PFSK-1 (cell line): Measurements from ENCODE around the gene SORBS1.

Source experiments
- FOXP2 ChIP-seq: optimal IDR thresholded peaks from 2 replicates; pipeline ENCODE3; 2011; ENCODE audit warnings: borderline replicate concordance, control low read depth, inconsistent platforms; ENCODE audit not compliant: insufficient read depth; ENCODE audit errors: extremely low read length, extremely low read depth
- POLR2AphosphoS5 ChIP-seq: IDR thresholded peaks from 2 replicates; pipeline ENCODE4 v1.6.1; 2012; ENCODE audit warnings: low read depth, mild to moderate bottlenecking, control low read depth, low read length, moderate library complexity
- REST ChIP-seq, 2 experiments: IDR thresholded peaks; 2 replicates each; pipeline versions ENCODE4 v1.6.1 to v1.8.0; 2011 to 2012; ENCODE audit warnings: low read depth in 2 of 2, low read length in 2 of 2, control low read depth in 1 of 2, inconsistent platforms in 1 of 2, mild to moderate bottlenecking in 1 of 2, moderate library complexity in 1 of 2; ENCODE audit not compliant: insufficient read depth in 1 of 2
- SIN3A ChIP-seq: IDR thresholded peaks from 2 replicates; pipeline ENCODE4 v1.6.1; 2012; ENCODE audit warnings: mild to moderate bottlenecking, low read length, moderate library complexity, borderline replicate concordance; ENCODE audit not compliant: insufficient read depth
- TAF1 ChIP-seq: IDR thresholded peaks from 2 replicates; pipeline ENCODE4 v1.6.1; 2012; ENCODE audit warnings: low read length, control low read depth, borderline replicate concordance; ENCODE audit not compliant: insufficient read depth

Gene SORBS1

GRCh38 chr10:95308389-95309302 lies 252.5 kb downstream of the SORBS1 start:
- TF ChIP-seq SIN3A (no peak), REST (IDR thresholded peaks at IDR 0.05; ENCODE audit: insufficient read depth in 1 of 2, low read depth in 2 of 2, low read length in 2 of 2) (no peak), POLR2AphosphoS5 (no peak), FOXP2 (no peak), TAF1 (no peak)

GRCh38 chr10:95306851-95307250 lies 254.3 kb downstream of the SORBS1 start:
- TF ChIP-seq TAF1 (no peak), FOXP2 (no peak)

- TF ChIP-seq FOXP2 (no peak), POLR2AphosphoS5 (no peak), REST (IDR thresholded peaks at IDR 0.05; ENCODE audit: insufficient read depth in 1 of 2, low read depth in 2 of 2, low read length in 2 of 2) (no peak), SIN3A (no peak), TAF1 (no peak)
Observed at GRCh38 chr10:95306318-95306650, 254.9 kb downstream of the SORBS1 start.

GRCh38 chr10:95305606-95306317 lies 255.4 kb downstream of the SORBS1 start:
- TF ChIP-seq REST (IDR thresholded peaks at IDR 0.05; ENCODE audit: insufficient read depth in 1 of 2, low read depth in 2 of 2, low read length in 2 of 2): no peak
- no peak for TF ChIP-seq FOXP2
- no peak for TF ChIP-seq SIN3A
- TF ChIP-seq TAF1: no peak
- no peak for TF ChIP-seq POLR2AphosphoS5

GRCh38 chr10:95304976-95305375 lies 256.2 kb downstream of the SORBS1 start:
- TF ChIP-seq POLR2AphosphoS5 (no peak), TAF1 (no peak), SIN3A (no peak), FOXP2 (no peak), REST (IDR thresholded peaks at IDR 0.05; ENCODE audit: insufficient read depth in 1 of 2, low read depth in 2 of 2, low read length in 2 of 2) (no peak)
